GM23338 (cell line): ENCODE measurements around the gene ZNF217. TPM values are rescaled to one million over a fixed set of nuclear protein-coding genes. Genes with fewer than 3 reads are reported as not detected.
"Not testable (repeated sequence)": the region's sequence is repeated elsewhere in the genome, so short reads cannot be mapped to it uniquely, and the experiment has no call there.

ENCODE experiments used
- ATAC-seq: fragments of 200-7000 bp; cut with Tn5 transposase; 3 replicates; pipeline ENCODE4 v1.9.1; 2020
- DNase-seq: peaks from one replicate; pipeline ENCODE4 v3.0.0-alpha.2; 2015; ENCODE audit warnings: low spot score
- H2AFZ ChIP-seq: fragments of 200-600 bp; sonication (generic); 2 replicates; pipeline ENCODE4 v1.8.0; 2016; ENCODE audit warnings: antibody characterized with exemption, mild to moderate bottlenecking, moderate library complexity
- H3F3A ChIP-seq: fragments of 200-600 bp; sonication (generic); replicated peaks from 2 replicates; pipeline ENCODE4 v1.8.0; 2017; ENCODE audit warnings: antibody characterized with exemption, mixed run types, low read depth
- H3K27ac ChIP-seq: fragments of 200-600 bp; sonication (generic); 2 replicates; pipeline ENCODE4 v1.6.1; 2016; ENCODE audit warnings: low read depth
- H3K27me3 ChIP-seq: fragments of 200-600 bp; sonication (generic); 2 replicates; pipeline ENCODE4 v1.8.0; 2016; ENCODE audit warnings: mild to moderate bottlenecking, mixed run types, moderate library complexity; ENCODE audit not compliant: insufficient read depth
- H3K36me3 ChIP-seq: fragments of 200-600 bp; sonication (generic); 2 replicates; pipeline ENCODE4 v1.8.0; 2016; ENCODE audit warnings: mild to moderate bottlenecking; ENCODE audit not compliant: insufficient read depth
- H3K4me1 ChIP-seq: fragments of 200-600 bp; sonication (generic); 2 replicates; pipeline ENCODE4 v1.8.0; 2016; ENCODE audit warnings: mild to moderate bottlenecking, moderate library complexity; ENCODE audit not compliant: insufficient read depth
- H3K4me2 ChIP-seq: fragments of 200-600 bp; sonication (generic); 2 replicates; pipeline ENCODE4 v1.7.1; 2017; ENCODE audit warnings: mixed run types
- H3K4me3 ChIP-seq: fragments of 200-600 bp; sonication (generic); 2 replicates; pipeline ENCODE4 v1.6.1; 2016; ENCODE audit warnings: mixed run types
- H3K79me2 ChIP-seq: fragments of 200-600 bp; sonication (generic); replicated peaks from 2 replicates; pipeline ENCODE4 v1.8.0; 2017; ENCODE audit warnings: mild to moderate bottlenecking; ENCODE audit not compliant: insufficient read depth
- H3K9me2 ChIP-seq: fragments of 200-600 bp; sonication (generic); 2 replicates; pipeline ENCODE4 v1.8.0; 2017; ENCODE audit not compliant: insufficient read depth
- H4K20me1 ChIP-seq: fragments of 200-600 bp; sonication (generic); replicated peaks from 2 replicates; pipeline ENCODE4 v1.8.0; 2017; ENCODE audit warnings: mild to moderate bottlenecking; ENCODE audit not compliant: insufficient read depth
- H3K27ac Mint-ChIP-seq: 2 replicates; pipeline ENCODE4 v1.8.0; 2020; ENCODE audit warnings: inconsistent platforms, mild to moderate bottlenecking, moderate library complexity, mixed read lengths
- H3K27me3 Mint-ChIP-seq: 3 replicates; pipeline ENCODE4 v1.8.0; 2022; ENCODE audit warnings: low read depth, mild to moderate bottlenecking, moderate library complexity, mixed read lengths, inconsistent platforms; ENCODE audit not compliant: insufficient read depth, poor library complexity
- H3K36me3 Mint-ChIP-seq: 3 replicates; pipeline ENCODE4 v1.8.0; 2021; ENCODE audit warnings: low read depth, mild to moderate bottlenecking, inconsistent platforms, moderate library complexity, mixed read lengths
- H3K4me1 Mint-ChIP-seq: 3 replicates; pipeline ENCODE4 v1.8.0; 2020; ENCODE audit warnings: mild to moderate bottlenecking, inconsistent platforms, mixed read lengths
- H3K4me3 Mint-ChIP-seq: 3 replicates; pipeline ENCODE4 v1.8.0; 2021; ENCODE audit warnings: moderate library complexity, mild to moderate bottlenecking, inconsistent platforms, mixed read lengths
- H3K9me3 Mint-ChIP-seq: 3 replicates; pipeline ENCODE4 v1.8.0; 2020; ENCODE audit warnings: moderate library complexity, mild to moderate bottlenecking, inconsistent platforms, mixed read lengths
- polyA plus RNA-seq: library from polyadenylated mRNA; unstranded; fragments of >200 nt; fragmentation: Nextera tagmentation; extraction: Ambion mirVana; gene quantifications from 2 replicates; pipeline ENCODE4 v1.2.1, GENCODE V29; 2016
- total RNA-seq: library from RNA; depleted of rRNA; stranded (reverse); fragments of >200 nt; shearing (Covaris generic); gene quantifications from 2 replicates; pipeline ENCODE4 v1.2.3, GENCODE V29; 2014

ZNF217 gene
- total and polyA plus RNA-seq, 2 experiments from 2014 or later: 32.8 to 78.0 TPM

DNA sequence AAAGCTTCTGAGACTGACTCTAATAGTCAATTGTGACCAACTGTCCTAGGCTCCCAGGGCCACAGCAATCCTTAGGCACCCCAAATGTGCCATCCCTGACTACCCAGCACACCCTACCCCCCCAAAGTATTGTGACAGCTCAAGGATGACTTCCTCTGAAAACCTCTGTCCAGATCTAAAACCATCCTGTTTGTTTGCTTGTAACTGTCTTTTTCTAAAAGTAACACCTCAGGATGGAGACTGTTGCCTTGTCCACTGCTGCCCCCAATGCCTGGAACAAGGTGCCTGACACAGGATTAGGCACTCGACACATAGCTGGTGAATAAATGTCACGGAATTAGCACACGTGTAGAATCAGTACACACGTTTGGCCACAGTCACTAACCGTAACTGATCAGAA is 7.7 kb downstream of the ZNF217 start:
- not testable (repeated sequence) for ATAC-seq, H3K27me3 ChIP-seq, DNase-seq, H2AFZ ChIP-seq, H3K27me3 Mint-ChIP-seq, H3F3A ChIP-seq, H4K20me1 ChIP-seq, H3K9me3 Mint-ChIP-seq, H3K9me2 ChIP-seq, H3K4me3 ChIP-seq
- Mint-ChIP-seq H3K36me3 (peaks cover 21% of the 10 kb centered on the region), H3K4me3 (peak overlapping the region; percentile 31; the same call in 2 of the 3 replicates), H3K4me1 (peaks cover 75% of the 10 kb centered on the region), H3K27ac (peak overlapping the region; percentile 87)
- Histone ChIP-seq H3K79me2 (peaks cover 97% of the 10 kb centered on the region), H3K27ac (peak overlapping the region; percentile 92), H3K4me2 (peak overlapping the region; percentile 59; the same call in 1 of the 2 replicates), H3K4me1 (peaks cover 66% of the 10 kb centered on the region), H3K36me3 (peaks cover 17% of the 10 kb centered on the region; the same call in 1 of the 2 replicates)

DNA sequence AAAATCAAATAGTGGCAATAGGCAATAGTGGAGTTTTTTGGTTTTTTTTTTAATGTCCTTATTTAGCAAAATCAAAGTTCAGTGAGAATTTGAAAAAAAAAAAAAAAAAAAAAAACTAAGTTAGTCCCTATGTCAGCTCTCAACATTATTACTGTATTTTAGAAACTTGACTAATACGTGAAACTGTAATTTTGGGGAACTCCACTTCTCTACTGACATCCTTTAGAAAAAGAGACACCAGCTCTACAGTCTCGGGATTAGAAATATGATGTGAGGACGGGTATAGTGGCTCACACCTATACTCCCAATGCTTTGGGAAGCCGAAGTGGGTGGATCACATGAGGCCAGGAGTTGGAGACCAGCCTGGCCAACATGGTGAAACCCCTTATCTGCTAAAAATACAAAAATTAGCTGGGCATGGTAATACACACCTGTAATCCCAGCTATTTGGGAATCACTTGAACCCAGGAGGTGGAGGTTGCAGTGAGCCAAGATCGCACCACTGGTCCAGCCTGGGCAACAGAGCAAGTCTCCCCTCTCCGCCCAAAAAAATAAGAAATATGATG is 8.6 kb downstream of the ZNF217 start:
- Histone ChIP-seq H3K4me2 (peak overlapping the region; percentile 37), H3F3A (peaks cover 11% of the 10 kb centered on the region; the same call in 1 of the 2 replicates), H3K4me3 (0 out of 2 replicates have a peak overlapping the region, but pooled peaks have one; percentile 12), H3K36me3 (peaks cover 21% of the 10 kb centered on the region; the same call in 1 of the 2 replicates), H3K79me2 (peaks cover 97% of the 10 kb centered on the region), H3K4me1 (peaks cover 73% of the 10 kb centered on the region), H4K20me1 (peaks cover 12% of the 10 kb centered on the region; the same call in 1 of the 2 replicates), H3K27ac (peak overlapping the region; percentile 92)
- H3K4me3 Mint-ChIP-seq: peak overlapping the region; percentile 31; the same call in 1 of the 3 replicates
- H3K27me3 ChIP-seq, ATAC-seq, H3K27me3 Mint-ChIP-seq, H3K9me2 ChIP-seq, H3K9me3 Mint-ChIP-seq, H2AFZ ChIP-seq, DNase-seq: not testable (repeated sequence)
- peak overlapping the region; percentile 87 for H3K27ac Mint-ChIP-seq
- peaks cover 77% of the 10 kb centered on the region for H3K4me1 Mint-ChIP-seq
- peaks cover 29% of the 10 kb centered on the region for H3K36me3 Mint-ChIP-seq

DNA sequence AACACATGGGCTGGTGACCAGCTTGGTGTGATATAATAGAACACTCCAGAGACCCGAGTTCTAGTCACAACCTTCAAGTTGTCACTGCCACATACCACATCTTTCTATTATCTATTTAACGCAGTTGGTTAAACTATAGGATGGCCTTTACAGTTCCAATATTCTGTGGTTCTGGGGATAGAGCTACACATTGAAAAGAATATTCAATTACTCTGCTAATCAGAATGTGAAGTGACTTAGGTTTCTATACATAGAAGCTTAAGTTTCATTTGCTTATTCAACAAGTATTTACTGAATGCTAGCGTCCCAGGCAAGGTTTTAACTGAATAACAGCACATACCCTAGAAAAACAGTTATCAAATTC is 9.1 kb downstream of the ZNF217 start:
- DNase-seq, H3K4me3 Mint-ChIP-seq, H3K27me3 Mint-ChIP-seq, H3K27me3 ChIP-seq, H2AFZ ChIP-seq, H3K9me3 Mint-ChIP-seq, H3K9me2 ChIP-seq: not testable (repeated sequence)
- H3F3A ChIP-seq: peaks cover 13% of the 10 kb centered on the region; the same call in 1 of the 2 replicates
- H3K27ac ChIP-seq: peak overlapping the region; percentile 92
- Mint-ChIP-seq H3K36me3 (peaks cover 32% of the 10 kb centered on the region), H3K4me1 (peaks cover 78% of the 10 kb centered on the region), H3K27ac (peak overlapping the region; percentile 59)
- peaks cover 98% of the 10 kb centered on the region for H3K79me2 ChIP-seq
- H3K36me3 ChIP-seq: peaks cover 21% of the 10 kb centered on the region; the same call in 1 of the 2 replicates
- H3K4me3 ChIP-seq: 0 out of 2 replicates have a peak overlapping the region, but pooled peaks have one; percentile 13
- peaks cover 78% of the 10 kb centered on the region for H3K4me1 ChIP-seq
- peaks cover 17% of the 10 kb centered on the region; the same call in 1 of the 2 replicates for H4K20me1 ChIP-seq
- H3K4me2 ChIP-seq: peak overlapping the region; percentile 37
- peak; percentile 41 for ATAC-seq

DNA sequence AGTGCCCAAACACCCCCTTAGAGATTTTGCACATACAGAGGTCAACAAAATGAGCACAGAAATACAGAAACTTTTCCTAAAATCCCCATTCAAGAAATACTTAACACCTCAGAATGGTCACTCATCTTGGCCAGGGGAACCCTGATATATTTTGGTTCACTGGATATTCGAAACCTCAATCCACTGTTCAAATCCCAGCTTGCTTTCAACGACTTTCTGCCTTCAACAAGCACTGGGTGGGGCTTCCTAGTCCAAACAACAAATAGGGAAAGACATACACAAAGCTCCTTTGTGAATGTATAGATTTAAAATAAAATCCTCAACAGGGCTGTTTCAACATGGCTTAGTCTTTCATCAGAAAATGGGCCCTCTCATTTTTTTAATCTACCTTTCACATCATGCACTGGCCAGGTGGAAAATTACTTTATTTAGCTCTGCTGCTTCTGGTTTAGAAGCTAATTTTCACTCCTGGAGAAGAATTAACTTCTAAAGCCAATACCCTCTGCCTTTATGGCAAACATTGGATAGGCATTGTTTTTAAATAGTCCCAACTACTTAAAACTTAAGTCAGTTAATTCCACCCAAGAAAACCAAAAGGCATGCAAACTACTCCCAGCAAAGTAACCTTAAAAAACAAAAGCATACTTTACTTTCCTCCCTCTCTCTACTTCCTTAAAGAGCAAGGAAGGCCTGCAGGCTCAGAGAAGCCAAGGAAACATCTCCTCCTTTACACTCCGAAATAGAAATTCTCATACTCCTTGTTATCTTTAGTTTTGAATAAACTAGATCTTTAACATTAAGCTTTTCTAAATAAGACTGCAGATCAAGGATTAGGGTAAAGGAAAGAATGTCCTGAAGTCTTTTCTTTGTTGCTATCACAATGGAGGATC is 9.7 kb downstream of the ZNF217 start:
- H3F3A ChIP-seq: peaks cover 13% of the 10 kb centered on the region; the same call in 1 of the 2 replicates
- peak overlapping the region; percentile 37 for H3K4me2 ChIP-seq
- H3K79me2 ChIP-seq: peaks cover 98% of the 10 kb centered on the region
- H3K36me3 Mint-ChIP-seq: peaks cover 32% of the 10 kb centered on the region
- peaks cover 21% of the 10 kb centered on the region; the same call in 1 of the 2 replicates for H3K36me3 ChIP-seq
- not testable (repeated sequence) for H3K9me3 Mint-ChIP-seq, DNase-seq, H3K27me3 Mint-ChIP-seq, H3K4me3 Mint-ChIP-seq, H3K9me2 ChIP-seq, H3K27me3 ChIP-seq, H2AFZ ChIP-seq
- H3K4me3 ChIP-seq: peak overlapping the region; percentile 13; the same call in 1 of the 2 replicates
- H4K20me1 ChIP-seq: peaks cover 20% of the 10 kb centered on the region; the same call in 1 of the 2 replicates
- H3K4me1 Mint-ChIP-seq: peaks cover 78% of the 10 kb centered on the region
- H3K27ac Mint-ChIP-seq: peak overlapping the region; percentile 91
- H3K4me1 ChIP-seq: peaks cover 73% of the 10 kb centered on the region
- peak; percentile 20 for ATAC-seq
- peak overlapping the region; percentile 92 for H3K27ac ChIP-seq
